NCI-H1105 treated with DMSO at 0.1 percent for 48 hours (cell line): ENCODE measurements around the gene NXF3.
"Not testable (repeated sequence)": the region's sequence is repeated elsewhere in the genome, so short reads cannot be mapped to it uniquely, and the experiment has no call there.

Source experiments
- DNase-seq: peaks from one replicate; lab custom pipeline; 2025; lab: John Stamatoyannopoulos, UW

The NXF3 gene

GRCh38 chrX:103033371-103033770 is 59.6 kb downstream of the NXF3 start:
- DNase-seq: not testable (repeated sequence)
